ENCODE measurements around the gene PRDM16. TPM values are rescaled to one million over a fixed set of nuclear protein-coding genes. Genes with fewer than 3 reads are reported as not detected.

PRDM16 gene
- total and polyA plus RNA-seq, 4 donors, result 0.05 to 0.67 (median 0.19) TPM

DNA sequence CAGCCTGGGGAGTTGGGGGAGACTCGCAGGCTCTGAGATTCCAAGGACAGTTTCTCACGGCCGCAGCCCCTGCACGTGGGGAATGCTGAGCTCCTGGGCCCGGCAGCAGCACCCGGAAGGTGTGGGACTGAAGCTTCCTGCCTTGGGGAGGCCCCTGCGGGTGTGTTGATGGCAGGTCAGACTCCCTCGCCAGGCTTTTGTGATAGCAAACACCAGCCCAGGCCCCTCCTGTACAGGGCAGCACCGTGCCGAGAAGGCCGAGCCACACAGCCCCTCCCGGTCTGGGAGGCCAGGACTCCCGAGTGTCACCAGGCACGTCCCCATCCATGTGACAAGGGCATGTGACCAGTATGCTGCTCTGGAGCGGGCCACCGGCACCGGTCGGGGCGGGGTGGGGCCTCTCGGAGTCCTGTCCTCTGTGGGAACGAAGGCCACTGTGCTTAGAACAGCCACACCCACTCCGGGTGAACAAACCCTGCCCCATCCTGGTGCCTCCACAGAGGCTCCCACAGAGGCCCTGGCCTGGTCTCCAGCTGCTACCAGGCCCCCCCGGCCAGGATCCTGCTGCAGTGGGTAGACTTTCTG lies 354.3 kb downstream of the PRDM16 start:
- no peak overlapping the region for H3K9ac ChIP-seq (ENCODE audit: low read depth in 1 of 2, low read length in 2 of 2)
- peaks cover 0 to 5% (median 0%) of the 10 kb centered on the region in 4 donors for H3K4me1 ChIP-seq (ENCODE audit: control insufficient read depth in 4 of 4, insufficient read depth in 4 of 4, low read length in 3 of 4)
- H3K27ac ChIP-seq (ENCODE audit: low read depth in 1 of 2, low read length in 2 of 2), result no peak overlapping the region
- no peak for TF ChIP-seq HNF4G (IDR thresholded peaks at IDR 0.05)
- no peak for TF ChIP-seq GABPA (IDR thresholded peaks at IDR 0.05 in 1 of 2, conservative IDR thresholded peaks at IDR 0.05 in 1 of 2)
- TF ChIP-seq SP1 (IDR thresholded peaks at IDR 0.05), result no peak
- no peak for TF ChIP-seq TAF1 (conservative IDR thresholded peaks at IDR 0.05)
- TF ChIP-seq, protein P1, sequence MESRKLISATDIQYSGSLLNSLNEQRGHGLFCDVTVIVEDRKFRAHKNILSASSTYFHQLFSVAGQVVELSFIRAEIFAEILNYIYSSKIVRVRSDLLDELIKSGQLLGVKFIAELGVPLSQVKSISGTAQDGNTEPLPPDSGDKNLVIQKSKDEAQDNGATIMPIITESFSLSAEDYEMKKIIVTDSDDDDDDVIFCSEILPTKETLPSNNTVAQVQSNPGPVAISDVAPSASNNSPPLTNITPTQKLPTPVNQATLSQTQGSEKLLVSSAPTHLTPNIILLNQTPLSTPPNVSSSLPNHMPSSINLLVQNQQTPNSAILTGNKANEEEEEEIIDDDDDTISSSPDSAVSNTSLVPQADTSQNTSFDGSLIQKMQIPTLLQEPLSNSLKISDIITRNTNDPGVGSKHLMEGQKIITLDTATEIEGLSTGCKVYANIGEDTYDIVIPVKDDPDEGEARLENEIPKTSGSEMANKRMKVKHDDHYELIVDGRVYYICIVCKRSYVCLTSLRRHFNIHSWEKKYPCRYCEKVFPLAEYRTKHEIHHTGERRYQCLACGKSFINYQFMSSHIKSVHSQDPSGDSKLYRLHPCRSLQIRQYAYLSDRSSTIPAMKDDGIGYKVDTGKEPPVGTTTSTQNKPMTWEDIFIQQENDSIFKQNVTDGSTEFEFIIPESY (IDR thresholded peaks at IDR 0.05), result no peak
- no peak for TF ChIP-seq EGR1 (IDR thresholded peaks at IDR 0.05; ENCODE audit: low read depth in 2 of 2)
- TF ChIP-seq JUND (IDR thresholded peaks at IDR 0.05), result no peak
- no peak for TF ChIP-seq HNF4A (conservative IDR thresholded peaks at IDR 0.05)
- no peak for TF ChIP-seq NR2F2 (IDR thresholded peaks at IDR 0.05)
- TF ChIP-seq RAD21 (IDR thresholded peaks at IDR 0.05), result no peak
- no peak for TF ChIP-seq ATF3 (IDR thresholded peaks at IDR 0.05)
- TF ChIP-seq, protein P2, sequence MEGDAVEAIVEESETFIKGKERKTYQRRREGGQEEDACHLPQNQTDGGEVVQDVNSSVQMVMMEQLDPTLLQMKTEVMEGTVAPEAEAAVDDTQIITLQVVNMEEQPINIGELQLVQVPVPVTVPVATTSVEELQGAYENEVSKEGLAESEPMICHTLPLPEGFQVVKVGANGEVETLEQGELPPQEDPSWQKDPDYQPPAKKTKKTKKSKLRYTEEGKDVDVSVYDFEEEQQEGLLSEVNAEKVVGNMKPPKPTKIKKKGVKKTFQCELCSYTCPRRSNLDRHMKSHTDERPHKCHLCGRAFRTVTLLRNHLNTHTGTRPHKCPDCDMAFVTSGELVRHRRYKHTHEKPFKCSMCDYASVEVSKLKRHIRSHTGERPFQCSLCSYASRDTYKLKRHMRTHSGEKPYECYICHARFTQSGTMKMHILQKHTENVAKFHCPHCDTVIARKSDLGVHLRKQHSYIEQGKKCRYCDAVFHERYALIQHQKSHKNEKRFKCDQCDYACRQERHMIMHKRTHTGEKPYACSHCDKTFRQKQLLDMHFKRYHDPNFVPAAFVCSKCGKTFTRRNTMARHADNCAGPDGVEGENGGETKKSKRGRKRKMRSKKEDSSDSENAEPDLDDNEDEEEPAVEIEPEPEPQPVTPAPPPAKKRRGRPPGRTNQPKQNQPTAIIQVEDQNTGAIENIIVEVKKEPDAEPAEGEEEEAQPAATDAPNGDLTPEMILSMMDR (IDR thresholded peaks at IDR 0.05; ENCODE audit: low read depth, low read length, missing input control), result no peak
- no peak for TF ChIP-seq YY1 (IDR thresholded peaks at IDR 0.05)
- TF ChIP-seq FOXA2 (IDR thresholded peaks at IDR 0.05), result no peak
- TF ChIP-seq RXRA (IDR thresholded peaks at IDR 0.05), result no peak
- no peak for DNase-seq (ENCODE audit: low spot score)
- peaks cover 0 to 6% (median 0%) of the 10 kb centered on the region in 4 donors for H3K27me3 ChIP-seq (ENCODE audit: control insufficient read depth in 4 of 4, insufficient read depth in 4 of 4, low read length in 3 of 4)
- no peak overlapping the region for H3K4me3 ChIP-seq (ENCODE audit: low read depth in 1 of 3, low read length in 3 of 3)
- H3K9me3 ChIP-seq (ENCODE audit: control insufficient read depth in 4 of 4, low read length in 3 of 4), result no peaks in the 10 kb centered on the region
- 49% methylated on average over 23 of the region's 23 CpGs for whole genome bisulfite sequencing
- no peaks in the 10 kb centered on the region for H3K36me3 ChIP-seq (ENCODE audit: control insufficient read depth in 4 of 4, insufficient read depth in 3 of 4, low read depth in 1 of 4, low read length in 3 of 4)

- WGBS, result 66% methylated on average over 28 of the region's 28 CpGs
- Histone ChIP-seq H3K9me3 (ENCODE audit: control insufficient read depth in 4 of 4, low read length in 3 of 4) (no peaks in the 10 kb centered on the region), H3K4me3 (ENCODE audit: low read depth in 1 of 3, low read length in 3 of 3) (no peak overlapping the region), H3K36me3 (ENCODE audit: control insufficient read depth in 4 of 4, insufficient read depth in 3 of 4, low read depth in 1 of 4, low read length in 3 of 4) (no peaks in the 10 kb centered on the region), H3K27me3 (ENCODE audit: control insufficient read depth in 4 of 4, insufficient read depth in 4 of 4, low read length in 3 of 4) (peaks cover 0 to 6% (median 0%) of the 10 kb centered on the region in 4 donors), H3K9ac (ENCODE audit: low read depth in 1 of 2, low read length in 2 of 2) (no peak overlapping the region), H3K4me1 (ENCODE audit: control insufficient read depth in 4 of 4, insufficient read depth in 4 of 4, low read length in 3 of 4) (peaks cover 0 to 5% (median 0%) of the 10 kb centered on the region in 4 donors), H3K27ac (ENCODE audit: low read depth in 1 of 2, low read length in 2 of 2) (no peak overlapping the region)
- no peak for DNase-seq (ENCODE audit: low spot score)
- no peak for TF ChIP-seq TAF1 (conservative IDR thresholded peaks at IDR 0.05)
- TF ChIP-seq HNF4G (IDR thresholded peaks at IDR 0.05), result no peak
- TF ChIP-seq YY1 (IDR thresholded peaks at IDR 0.05), result no peak
- TF ChIP-seq RAD21 (IDR thresholded peaks at IDR 0.05), result no peak
- no peak for TF ChIP-seq MAX (IDR thresholded peaks at IDR 0.05)
- TF ChIP-seq EGR1 (IDR thresholded peaks at IDR 0.05; ENCODE audit: low read depth in 2 of 2), result no peak
- TF ChIP-seq, protein P3, sequence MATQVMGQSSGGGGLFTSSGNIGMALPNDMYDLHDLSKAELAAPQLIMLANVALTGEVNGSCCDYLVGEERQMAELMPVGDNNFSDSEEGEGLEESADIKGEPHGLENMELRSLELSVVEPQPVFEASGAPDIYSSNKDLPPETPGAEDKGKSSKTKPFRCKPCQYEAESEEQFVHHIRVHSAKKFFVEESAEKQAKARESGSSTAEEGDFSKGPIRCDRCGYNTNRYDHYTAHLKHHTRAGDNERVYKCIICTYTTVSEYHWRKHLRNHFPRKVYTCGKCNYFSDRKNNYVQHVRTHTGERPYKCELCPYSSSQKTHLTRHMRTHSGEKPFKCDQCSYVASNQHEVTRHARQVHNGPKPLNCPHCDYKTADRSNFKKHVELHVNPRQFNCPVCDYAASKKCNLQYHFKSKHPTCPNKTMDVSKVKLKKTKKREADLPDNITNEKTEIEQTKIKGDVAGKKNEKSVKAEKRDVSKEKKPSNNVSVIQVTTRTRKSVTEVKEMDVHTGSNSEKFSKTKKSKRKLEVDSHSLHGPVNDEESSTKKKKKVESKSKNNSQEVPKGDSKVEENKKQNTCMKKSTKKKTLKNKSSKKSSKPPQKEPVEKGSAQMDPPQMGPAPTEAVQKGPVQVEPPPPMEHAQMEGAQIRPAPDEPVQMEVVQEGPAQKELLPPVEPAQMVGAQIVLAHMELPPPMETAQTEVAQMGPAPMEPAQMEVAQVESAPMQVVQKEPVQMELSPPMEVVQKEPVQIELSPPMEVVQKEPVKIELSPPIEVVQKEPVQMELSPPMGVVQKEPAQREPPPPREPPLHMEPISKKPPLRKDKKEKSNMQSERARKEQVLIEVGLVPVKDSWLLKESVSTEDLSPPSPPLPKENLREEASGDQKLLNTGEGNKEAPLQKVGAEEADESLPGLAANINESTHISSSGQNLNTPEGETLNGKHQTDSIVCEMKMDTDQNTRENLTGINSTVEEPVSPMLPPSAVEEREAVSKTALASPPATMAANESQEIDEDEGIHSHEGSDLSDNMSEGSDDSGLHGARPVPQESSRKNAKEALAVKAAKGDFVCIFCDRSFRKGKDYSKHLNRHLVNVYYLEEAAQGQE (IDR thresholded peaks at IDR 0.05), result no peak
- TF ChIP-seq FOXA2 (IDR thresholded peaks at IDR 0.05), result no peak
- TF ChIP-seq HNF4A (conservative IDR thresholded peaks at IDR 0.05), result no peak
- TF ChIP-seq RXRA (IDR thresholded peaks at IDR 0.05), result no peak
- TF ChIP-seq FOXA1 (IDR thresholded peaks at IDR 0.05), result no peak
Observed at GRCh38 chr1:3423896-3424611, 355.1 kb downstream of the PRDM16 start.
